WTC11 (cell line): ENCODE measurements around the gene XRN1. TPM values are rescaled to one million over a fixed set of nuclear protein-coding genes. Genes with fewer than 3 reads are reported as not detected.
"Not testable (repeated sequence)": the region's sequence is repeated elsewhere in the genome, so short reads cannot be mapped to it uniquely, and the experiment has no call there.

ENCODE experiments used
- ATAC-seq: fragments of 200-7000 bp; cut with Tn5 transposase; 2 replicates; pipeline ENCODE4 v1.10.0; 2021; ENCODE audit warnings: mild to moderate bottlenecking, moderate library complexity
- CTCF ChIA-PET: fragments of 300-600 bp; sonication (Branson Sonifier 250); formaldehyde crosslinking; loops from one replicate; lab custom pipeline; 2021; ENCODE audit warnings: antibody characterized with exemption; lab: Charles Lee
- POLR2A ChIA-PET: fragments of 350-600 bp; sonication (Branson Sonifier 250); formaldehyde crosslinking; loops from one replicate; lab custom pipeline; 2021; ENCODE audit warnings: antibody characterized with exemption; lab: Charles Lee
- DNase-seq: peaks from one replicate; pipeline ENCODE4 v3.0.0; 2021; ENCODE audit warnings: low spot score
- H3K27ac Mint-ChIP-seq: 2 replicates; pipeline ENCODE4 v1.8.0; 2021; ENCODE audit warnings: mixed read lengths
- H3K27me3 Mint-ChIP-seq: 2 replicates; pipeline ENCODE4 v1.8.0; 2021; ENCODE audit warnings: low read depth, mild to moderate bottlenecking, moderate library complexity, mixed read lengths
- H3K36me3 Mint-ChIP-seq: 2 replicates; pipeline ENCODE4 v1.8.0; 2021; ENCODE audit warnings: mixed read lengths
- H3K4me1 Mint-ChIP-seq: 2 replicates; pipeline ENCODE4 v1.8.0; 2022; ENCODE audit warnings: mixed read lengths
- H3K4me3 Mint-ChIP-seq: 2 replicates; pipeline ENCODE4 v1.8.0; 2021; ENCODE audit warnings: mild to moderate bottlenecking, moderate library complexity, mixed read lengths
- H3K9me3 Mint-ChIP-seq: 2 replicates; pipeline ENCODE4 v1.8.0; 2021; ENCODE audit warnings: mixed read lengths
- ATF2 ChIP-seq: sonication (generic); formaldehyde crosslinking; IDR thresholded peaks from 2 replicates; pipeline ENCODE4 v1.8.1; 2022; ENCODE audit warnings: low read depth, missing genetic modification reagents, borderline replicate concordance
- E2F4 ChIP-seq: sonication (generic); formaldehyde crosslinking; IDR thresholded peaks from 2 replicates; pipeline ENCODE4 v1.8.1; 2022; ENCODE audit warnings: low read depth, mild to moderate bottlenecking, moderate library complexity, missing genetic modification reagents, borderline replicate concordance
- GRHL2 ChIP-seq: fragments of 250-450 bp; sonication (Bioruptor Pico); IDR thresholded peaks from 2 replicates; pipeline ENCODE4 v1.8.0; 2022; ENCODE audit warnings: mild to moderate bottlenecking, moderate library complexity; ENCODE audit not compliant: insufficient replicate concordance, severe bottlenecking
- JAZF1 ChIP-seq: fragments of 250-450 bp; sonication (Bioruptor Pico); IDR thresholded peaks from 2 replicates; pipeline ENCODE4 v1.9.0; 2021; ENCODE audit warnings: moderate library complexity, mild to moderate bottlenecking, inconsistent platforms
- JUN ChIP-seq: sonication (generic); formaldehyde crosslinking; IDR thresholded peaks from 2 replicates; pipeline ENCODE4 v1.8.0; 2023; ENCODE audit warnings: mild to moderate bottlenecking, missing genetic modification reagents
- NFATC4 ChIP-seq: fragments of 250-450 bp; sonication (Bioruptor Pico); IDR thresholded peaks from 2 replicates; pipeline ENCODE4 v1.9.0; 2021; ENCODE audit warnings: mild to moderate bottlenecking
- NFYB ChIP-seq: sonication (generic); formaldehyde crosslinking; conservative IDR thresholded peaks from 2 replicates; pipeline ENCODE4 v1.8.0; 2022; ENCODE audit warnings: low read depth, missing genetic modification reagents
- RORB ChIP-seq: fragments of 250-450 bp; sonication (Bioruptor Pico); IDR thresholded peaks from 2 replicates; pipeline ENCODE4 v1.9.0; 2021; ENCODE audit warnings: mild to moderate bottlenecking
- ZMAT4 ChIP-seq: fragments of 250-450 bp; sonication (Bioruptor Pico); IDR thresholded peaks from 2 replicates; pipeline ENCODE4 v1.9.0; 2021; ENCODE audit warnings: mild to moderate bottlenecking
- ZNF219 ChIP-seq: sonication (generic); formaldehyde crosslinking; IDR thresholded peaks from 2 replicates; pipeline ENCODE4 v1.8.0; 2023; ENCODE audit warnings: missing genetic modification reagents, mild to moderate bottlenecking, borderline replicate concordance
- ZNF671 ChIP-seq: fragments of 250-450 bp; sonication (Bioruptor Pico); IDR thresholded peaks from 2 replicates; pipeline ENCODE4 v1.8.0; 2021; ENCODE audit warnings: mild to moderate bottlenecking
- total RNA-seq: library from RNA; stranded (reverse); gene quantifications from 3 replicates; pipeline ENCODE4 v1.2.3, GENCODE V29; 2021
- TF ChIP-seq, protein P1 (sequence below): sonication (generic); formaldehyde crosslinking; IDR thresholded peaks from 2 replicates; pipeline ENCODE4 v1.8.1; 2023; ENCODE audit warnings: mild to moderate bottlenecking, missing genetic modification reagents, moderate library complexity
- TF ChIP-seq, protein P2 (sequence below): fragments of 200-600 bp; IDR thresholded peaks from 2 replicates; pipeline ENCODE4 v1.8.0; 2022; ENCODE audit warnings: antibody characterized with exemption

Gene XRN1
- total RNA-seq, 1 experiment from 2014 or later = 19.2 TPM

DNA sequence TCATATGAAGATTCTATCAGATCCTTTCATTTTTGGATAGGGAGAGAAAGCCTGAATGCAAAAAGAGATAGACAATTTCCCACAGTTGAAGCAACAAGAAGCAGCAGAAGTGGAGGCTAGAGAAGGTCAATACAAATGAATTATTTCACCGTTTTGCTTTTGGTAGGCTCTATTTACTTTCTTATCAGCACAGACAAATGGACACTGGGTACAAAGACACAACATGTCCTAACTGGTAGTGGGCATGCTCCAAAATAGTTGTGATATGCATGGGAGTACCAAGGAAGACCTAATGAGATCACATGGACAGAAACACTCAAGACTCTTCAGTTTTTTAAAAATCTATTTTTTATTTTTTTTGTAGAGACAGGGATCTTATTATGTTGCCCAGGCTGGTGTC is 99.4 kb downstream of the XRN1 start (continued):
- TF ChIP-seq JAZF1 (no peak), JUN (CRISPR knock-in tag) (no peak)

- H3K4me3 Mint-ChIP-seq = no peak overlapping the region
- no peaks in the 10 kb centered on the region for H3K27me3 Mint-ChIP-seq
- ATAC-seq (no peak), DNase-seq (no peak)
- H3K4me1 Mint-ChIP-seq = no peaks in the 10 kb centered on the region
- H3K9me3 Mint-ChIP-seq = peaks cover 6% of the 10 kb centered on the region; the same call in 1 of the 2 replicates
- H3K27ac Mint-ChIP-seq = no peak overlapping the region
- CTCF ChIA-PET = no interaction called here
- no peak for TF ChIP-seq GRHL2 (CRISPR knock-in tag)
- TF ChIP-seq RORB (CRISPR knock-in tag) = no peak
- no peak for TF ChIP-seq ZNF671 (CRISPR knock-in tag)
- TF ChIP-seq, protein P1, sequence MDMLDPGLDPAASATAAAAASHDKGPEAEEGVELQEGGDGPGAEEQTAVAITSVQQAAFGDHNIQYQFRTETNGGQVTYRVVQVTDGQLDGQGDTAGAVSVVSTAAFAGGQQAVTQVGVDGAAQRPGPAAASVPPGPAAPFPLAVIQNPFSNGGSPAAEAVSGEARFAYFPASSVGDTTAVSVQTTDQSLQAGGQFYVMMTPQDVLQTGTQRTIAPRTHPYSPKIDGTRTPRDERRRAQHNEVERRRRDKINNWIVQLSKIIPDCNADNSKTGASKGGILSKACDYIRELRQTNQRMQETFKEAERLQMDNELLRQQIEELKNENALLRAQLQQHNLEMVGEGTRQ = no peak
- no peak for TF ChIP-seq ZMAT4 (CRISPR knock-in tag)
- no peak for TF ChIP-seq ATF2 (CRISPR knock-in tag)
- POLR2A ChIA-PET = no interaction called here
- peaks cover 7% of the 10 kb centered on the region; the same call in 1 of the 2 replicates for H3K36me3 Mint-ChIP-seq
Observed at GRCh38 chr3:142337994-142338393, 109.8 kb downstream of the XRN1 start.

DNA sequence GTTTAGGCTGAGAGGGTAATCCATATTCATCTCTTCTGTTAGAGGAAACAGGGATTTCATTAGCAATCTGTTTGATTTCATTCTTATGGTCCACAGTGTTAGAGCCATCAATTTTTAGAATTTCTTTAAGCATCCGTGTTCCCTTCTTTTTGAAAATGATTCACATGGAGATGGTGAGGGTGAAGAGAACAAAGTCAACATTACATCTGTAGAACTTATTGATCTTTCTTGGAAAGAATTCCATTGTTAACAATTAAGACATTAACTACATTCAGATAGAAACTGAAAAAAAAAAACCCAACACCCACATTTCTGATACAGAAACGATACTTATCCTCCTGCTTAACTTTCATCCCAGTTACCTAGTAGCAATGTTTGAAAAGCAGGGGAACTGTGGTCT is 115.4 kb downstream of the XRN1 start:
- Mint-ChIP-seq H3K27me3 (no peaks in the 10 kb centered on the region), H3K4me1 (no peaks in the 10 kb centered on the region), H3K4me3 (no peak overlapping the region), H3K9me3 (no peaks in the 10 kb centered on the region), H3K36me3 (peaks cover 10% of the 10 kb centered on the region), H3K27ac (no peak overlapping the region)
- ATAC-seq (no peak), DNase-seq (no peak)
- no peak for TF ChIP-seq NFATC4 (CRISPR knock-in tag)
- no peak for TF ChIP-seq NFYB
- TF ChIP-seq, protein P1 = no peak
- TF ChIP-seq, protein P2, sequence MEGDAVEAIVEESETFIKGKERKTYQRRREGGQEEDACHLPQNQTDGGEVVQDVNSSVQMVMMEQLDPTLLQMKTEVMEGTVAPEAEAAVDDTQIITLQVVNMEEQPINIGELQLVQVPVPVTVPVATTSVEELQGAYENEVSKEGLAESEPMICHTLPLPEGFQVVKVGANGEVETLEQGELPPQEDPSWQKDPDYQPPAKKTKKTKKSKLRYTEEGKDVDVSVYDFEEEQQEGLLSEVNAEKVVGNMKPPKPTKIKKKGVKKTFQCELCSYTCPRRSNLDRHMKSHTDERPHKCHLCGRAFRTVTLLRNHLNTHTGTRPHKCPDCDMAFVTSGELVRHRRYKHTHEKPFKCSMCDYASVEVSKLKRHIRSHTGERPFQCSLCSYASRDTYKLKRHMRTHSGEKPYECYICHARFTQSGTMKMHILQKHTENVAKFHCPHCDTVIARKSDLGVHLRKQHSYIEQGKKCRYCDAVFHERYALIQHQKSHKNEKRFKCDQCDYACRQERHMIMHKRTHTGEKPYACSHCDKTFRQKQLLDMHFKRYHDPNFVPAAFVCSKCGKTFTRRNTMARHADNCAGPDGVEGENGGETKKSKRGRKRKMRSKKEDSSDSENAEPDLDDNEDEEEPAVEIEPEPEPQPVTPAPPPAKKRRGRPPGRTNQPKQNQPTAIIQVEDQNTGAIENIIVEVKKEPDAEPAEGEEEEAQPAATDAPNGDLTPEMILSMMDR = no peak
- TF ChIP-seq RORB (CRISPR knock-in tag) = no peak
- no peak for TF ChIP-seq ZNF671 (CRISPR knock-in tag)
- TF ChIP-seq ZNF219 = no peak
- no peak for TF ChIP-seq E2F4 (CRISPR knock-in tag)
- ChIA-PET POLR2A (no interaction called here), CTCF (no interaction called here)

DNA sequence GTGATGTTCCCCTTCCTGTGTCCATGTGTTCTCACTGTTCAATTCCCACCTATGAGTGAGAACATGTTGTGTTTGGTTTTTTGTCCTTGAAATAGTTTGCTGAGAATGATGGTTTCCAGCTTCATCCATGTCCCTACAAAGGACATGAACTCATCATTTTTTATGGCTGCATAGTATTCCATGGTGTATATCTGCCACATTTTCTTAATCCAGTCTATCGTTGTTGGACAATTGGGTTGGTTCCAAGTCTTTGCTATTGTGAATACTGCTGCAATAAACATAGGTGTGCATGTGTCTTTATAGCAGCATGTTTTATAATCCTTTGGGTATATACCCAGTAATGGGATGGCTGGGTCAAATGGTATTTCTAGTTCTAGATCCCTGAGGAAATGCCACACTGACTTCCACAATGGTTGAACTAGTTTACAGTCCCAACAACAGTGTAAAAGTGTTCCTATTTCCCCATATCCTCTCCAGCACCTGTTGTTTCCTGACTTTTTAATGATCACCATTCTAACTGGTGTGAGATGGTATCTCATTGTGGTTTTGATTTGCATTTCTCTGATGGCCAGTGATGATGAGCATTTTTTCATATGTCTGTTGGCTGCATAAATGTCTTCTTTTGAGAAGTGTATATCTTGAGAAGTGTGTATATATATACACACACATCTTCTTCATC is 123.4 kb downstream of the XRN1 start:
- H3K4me1 Mint-ChIP-seq, ATAC-seq, H3K27ac Mint-ChIP-seq, H3K36me3 Mint-ChIP-seq, H3K4me3 Mint-ChIP-seq, H3K27me3 Mint-ChIP-seq, DNase-seq, CTCF ChIA-PET, POLR2A ChIA-PET: not testable (repeated sequence)
- H3K9me3 Mint-ChIP-seq = peaks cover 12% of the 10 kb centered on the region
